Esophagus squamous epithelium (tissue), 4 donors: ENCODE data around the gene PSME2.

ENCODE experiments used
- CTCF ChIP-seq, 6 experiments: fragments of 450-650 bp in 4 of 6; fragments of 200-600 bp in 2 of 6; sonication (generic) in 2 of 6; IDR thresholded peaks; one replicate each; pipeline ENCODE4 v1.5.1; 2016 to 2019; ENCODE audit warnings: antibody characterized with exemption in 6 of 6, mild to moderate bottlenecking in 4 of 6, moderate library complexity in 4 of 6
- POLR2A ChIP-seq, 4 donors: fragments of 450-650 bp; IDR thresholded peaks; one replicate each; pipeline ENCODE4 v1.6.1; 2017; ENCODE audit warnings: antibody characterized with exemption in 4 of 4, mild to moderate bottlenecking in 4 of 4, moderate library complexity in 3 of 4

- TF ChIP-seq CTCF (IDR thresholded peaks at IDR 0.05) (no peak), POLR2A (IDR thresholded peaks at IDR 0.05) (no peak)
These were observed 29.2 kb downstream of the PSME2 start for GRCh38 chr14:24117179-24117578.
